DMS153 treated with DMSO at 0.1 percent for 48 hours (cell line): ENCODE data around the gene TFPI.

ENCODE experiments used
- DNase-seq: peaks from one replicate; lab custom pipeline; 2025; ENCODE audit not compliant: unreplicated experiment; lab: John Stamatoyannopoulos, UW

The TFPI gene

GRCh38 chr2:187424146-187424545, 130.1 kb downstream of the TFPI start:
- DNase-seq = no peak

- DNase-seq = no peak
These were observed 132.0 kb downstream of the TFPI start for GRCh38 chr2:187422282-187422681.

- no peak for DNase-seq
These were observed 132.7 kb downstream of the TFPI start for GRCh38 chr2:187421519-187421918.

GRCh38 chr2:187419808-187420207, 134.4 kb downstream of the TFPI start:
- no peak for DNase-seq

GRCh38 chr2:187415449-187415848, 138.8 kb downstream of the TFPI start:
- no peak for DNase-seq
